NCI-H2196 (cell line): ENCODE measurements around the gene PRMT6.
"Not testable (repeated sequence)": the region's sequence is repeated elsewhere in the genome, so short reads cannot be mapped to it uniquely, and the experiment has no call there.

Source experiments
- DNase-seq: peaks from one replicate; lab custom pipeline; 2025; ENCODE audit not compliant: unreplicated experiment; lab: John Stamatoyannopoulos, UW

PRMT6 gene

GRCh38 chr1:107056426-107057196 lies at the start of gene PRMT6:
TSS of gene PRMT6 (plus strand) at chr1:107056674. CDS start at chr1:107056716, 42 bp downstream.
- DNase-seq: peak; percentile 72

- DNase-seq: no peak
Observed at GRCh38 chr1:107009281-107009680, 47.2 kb upstream of the PRMT6 start.

DNA sequence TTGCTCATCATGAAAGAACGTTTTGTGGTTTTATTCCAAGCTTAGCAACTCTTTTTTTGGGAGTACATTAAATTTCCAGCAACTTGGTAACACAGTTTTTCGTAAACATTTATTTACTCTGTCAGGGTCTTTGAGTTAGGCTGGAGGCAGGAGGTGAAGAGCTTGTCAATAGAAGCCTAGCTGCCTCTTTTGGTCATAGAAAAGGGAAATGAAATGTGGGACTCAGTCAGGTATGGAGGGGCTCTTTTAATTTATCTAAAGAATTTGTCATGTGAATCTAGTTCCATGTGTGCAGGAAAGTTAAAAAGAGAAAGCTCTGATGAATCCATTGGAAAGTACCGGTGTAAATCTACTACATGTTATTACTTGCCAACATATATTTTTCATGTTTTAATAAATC lies 45.9 kb upstream of the PRMT6 start:
- no peak for DNase-seq

GRCh38 chr1:107016376-107016978 lies 40.0 kb upstream of the PRMT6 start:
- DNase-seq: no peak

GRCh38 chr1:107018445-107018844 lies 38.0 kb upstream of the PRMT6 start:
- DNase-seq: no peak

- no peak for DNase-seq
Observed at GRCh38 chr1:107019166-107019565, 37.3 kb upstream of the PRMT6 start.

- DNase-seq: not testable (repeated sequence)
Observed at GRCh38 chr1:107038874-107039273, 17.6 kb upstream of the PRMT6 start.

DNA sequence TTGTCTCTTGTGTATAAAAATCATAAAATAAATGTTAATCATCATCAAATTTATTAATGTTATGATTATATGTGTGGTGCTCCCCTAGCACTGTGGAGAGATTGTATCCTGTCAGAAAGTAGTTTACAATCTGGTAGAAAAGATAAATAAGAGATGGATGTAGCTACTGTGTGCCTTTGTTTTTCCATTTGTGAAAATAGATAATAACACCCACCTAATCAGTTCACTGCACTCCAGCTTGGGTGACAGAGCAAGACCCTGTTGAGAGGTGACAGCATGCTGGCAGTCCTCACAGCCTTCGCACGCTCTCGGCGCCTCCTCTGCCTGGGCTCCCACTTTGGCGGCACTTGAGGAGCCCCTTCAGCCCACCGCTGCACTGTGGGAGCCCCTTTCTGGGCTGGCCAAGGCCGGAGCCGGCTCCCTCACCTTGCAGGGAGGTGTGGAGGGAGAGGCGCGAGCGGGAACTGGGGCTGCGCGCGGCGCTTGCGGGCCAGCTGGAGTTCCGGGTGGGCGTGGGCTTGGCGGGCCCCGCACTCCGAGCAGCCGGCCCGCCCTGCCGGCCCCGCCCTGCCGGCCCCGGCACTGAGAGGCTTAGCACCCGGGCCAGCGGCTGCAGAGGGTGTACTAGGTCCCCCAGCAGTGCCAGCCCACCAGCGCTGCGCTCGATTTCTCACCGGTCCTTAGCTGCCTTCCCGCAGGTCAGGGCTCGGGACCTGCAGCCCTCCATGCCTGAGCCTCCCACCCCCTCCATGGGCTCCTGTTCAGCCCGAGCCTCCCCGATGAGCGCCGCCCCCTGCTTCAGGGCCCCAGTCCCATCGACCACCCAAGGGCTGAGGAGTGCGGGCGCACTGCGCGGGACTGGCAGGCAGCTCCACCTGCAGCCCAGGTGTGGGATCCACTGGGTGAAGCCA lies 11.9 kb upstream of the PRMT6 start:
- not testable (repeated sequence) for DNase-seq

DNA sequence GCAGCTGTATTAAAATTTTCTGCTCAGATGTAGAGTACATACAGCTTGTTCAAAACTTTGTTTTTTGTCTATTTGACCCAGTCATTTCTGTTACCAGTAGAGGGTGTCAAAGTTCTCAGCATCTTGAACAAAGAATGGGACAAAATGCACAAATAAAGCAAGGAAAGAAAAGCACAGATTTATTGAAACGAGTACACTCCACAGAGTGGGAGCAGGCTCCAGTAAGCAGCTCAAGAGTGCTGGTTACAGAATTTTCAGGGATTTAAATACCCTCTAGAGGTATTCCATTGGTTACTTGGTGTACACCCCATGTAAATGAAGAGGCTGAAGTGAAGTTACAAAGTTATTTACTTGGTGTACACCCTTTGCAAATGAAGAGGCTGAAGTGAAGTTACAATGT lies 8.9 kb upstream of the PRMT6 start:
- no peak for DNase-seq

DNA sequence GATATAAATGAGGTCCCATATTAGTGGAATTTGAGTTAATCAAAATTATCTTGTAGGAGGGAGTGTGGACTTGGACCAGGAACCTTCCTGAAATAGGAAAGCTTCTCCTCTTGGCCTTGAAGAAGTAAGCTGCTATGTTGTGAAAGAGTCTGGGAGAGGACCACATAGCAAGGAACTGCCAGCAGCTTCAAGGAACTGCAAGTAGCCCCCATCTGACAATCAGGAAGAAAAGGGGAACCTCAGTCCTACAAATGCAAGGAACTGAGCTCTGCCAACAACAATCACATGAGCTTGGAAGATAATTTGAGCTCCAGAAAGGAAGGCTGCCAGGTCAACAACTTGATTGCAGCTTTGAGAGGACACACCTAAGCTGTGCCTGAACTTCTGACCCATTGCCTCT lies 8.2 kb upstream of the PRMT6 start:
- DNase-seq: no peak

- no peak for DNase-seq
Observed at GRCh38 chr1:107051266-107051665, 5.2 kb upstream of the PRMT6 start.

- not testable (repeated sequence) for DNase-seq
Observed at GRCh38 chr1:107055919-107056425, 502 bp upstream of the PRMT6 start.

- DNase-seq: peak; percentile 56
Observed at GRCh38 chr1:107057197-107058133, 991 bp downstream of the PRMT6 start.

GRCh38 chr1:107058245-107059032 lies 2.0 kb downstream of the PRMT6 start:
- no peak for DNase-seq

DNA sequence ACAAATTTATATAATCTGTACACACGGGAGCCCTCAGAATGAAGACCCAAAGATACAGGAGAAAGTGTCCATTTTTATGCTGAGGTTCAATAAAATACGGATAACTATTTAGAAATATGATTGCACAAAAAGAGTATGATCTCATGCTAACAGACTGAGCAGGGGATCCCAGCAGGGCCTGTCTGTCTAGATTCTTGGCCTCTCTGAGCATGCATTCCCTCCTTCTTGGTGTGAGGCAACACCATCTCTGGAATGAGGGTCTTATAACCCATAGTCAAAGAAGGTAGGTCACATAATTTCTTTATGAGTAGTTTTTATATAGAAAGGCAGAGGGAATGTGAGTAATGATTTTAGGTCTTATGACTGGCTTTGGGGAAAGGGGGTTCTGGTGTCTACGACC lies 5.4 kb downstream of the PRMT6 start:
- no peak for DNase-seq

DNA sequence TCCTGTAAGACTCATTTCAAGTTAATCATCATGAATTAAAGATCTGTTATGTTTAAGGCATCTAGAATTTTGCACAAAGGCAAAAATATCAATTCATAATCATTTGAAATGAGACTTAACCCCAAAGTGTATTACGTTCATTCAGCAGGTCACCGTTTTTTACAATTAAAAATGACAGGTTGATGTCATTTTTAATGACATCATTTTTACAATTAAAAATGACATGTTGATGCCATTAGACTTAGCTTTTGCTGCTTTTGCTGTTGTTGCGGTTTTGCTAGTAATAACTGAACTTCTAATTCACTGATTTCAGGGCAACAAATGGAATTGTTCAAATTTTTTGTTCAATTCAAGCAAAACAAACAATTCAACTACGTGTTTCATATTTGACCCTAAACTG lies 17.0 kb downstream of the PRMT6 start:
- no peak for DNase-seq

GRCh38 chr1:107076841-107077240 lies 20.4 kb downstream of the PRMT6 start:
- DNase-seq: no peak

GRCh38 chr1:107079249-107079648 lies 22.8 kb downstream of the PRMT6 start:
- no peak for DNase-seq

DNA sequence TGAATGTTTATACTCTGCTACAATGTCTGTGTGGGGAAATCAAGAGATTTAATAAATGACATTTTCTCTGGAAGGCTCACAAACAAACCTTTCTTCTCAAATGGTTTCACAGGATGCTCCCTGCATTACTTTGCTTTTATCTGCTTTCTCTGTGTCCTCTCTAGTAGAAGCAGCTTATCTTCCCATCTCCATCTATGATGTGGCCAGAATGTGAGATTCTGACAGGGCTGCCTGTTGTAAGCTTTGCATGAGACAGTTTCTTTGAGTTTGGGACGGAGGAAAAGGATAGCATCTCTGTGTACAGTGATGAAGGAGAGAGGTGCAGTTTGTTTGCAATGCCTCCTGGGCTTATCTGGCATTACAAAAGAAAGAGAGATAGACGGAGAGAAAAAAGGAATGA lies 24.6 kb downstream of the PRMT6 start:
- DNase-seq: no peak

- no peak for DNase-seq
Observed at GRCh38 chr1:107091418-107091817, 34.9 kb downstream of the PRMT6 start.
